GM18526 (cell line): ENCODE results near the gene MBD3L5.
A peak's percentile ranks its signal among the peaks of the same experiment; 100 is the strongest.
"Not testable (repeated sequence)": the region's sequence is repeated elsewhere in the genome, so short reads cannot be mapped to it uniquely, and the experiment has no call there.

Source experiments
- POLR2A ChIP-seq: IDR thresholded peaks from 3 replicates; pipeline ENCODE4 v1.6.1; 2011; ENCODE audit not compliant: insufficient read length; ENCODE audit errors: extremely low read depth

MBD3L5 gene

GRCh38 chr19:7040079-7040478 lies 9.7 kb downstream of the MBD3L5 start, which contains the start of gene MBD3L4:
Gene MBD3L4, minus strand, starts transcription at chr19:7040179. Its CDS starts 35 bp downstream, at chr19:7040144.
- TF ChIP-seq POLR2A, result not testable (repeated sequence)

GRCh38 chr19:7049021-7049420 lies 18.6 kb downstream of the MBD3L5 start, which contains the start of gene MBD3L2:
Gene MBD3L2, plus strand, starts transcription at chr19:7049321. Its CDS starts 53 bp downstream, at chr19:7049374.
- TF ChIP-seq POLR2A, result not testable (repeated sequence)

DNA sequence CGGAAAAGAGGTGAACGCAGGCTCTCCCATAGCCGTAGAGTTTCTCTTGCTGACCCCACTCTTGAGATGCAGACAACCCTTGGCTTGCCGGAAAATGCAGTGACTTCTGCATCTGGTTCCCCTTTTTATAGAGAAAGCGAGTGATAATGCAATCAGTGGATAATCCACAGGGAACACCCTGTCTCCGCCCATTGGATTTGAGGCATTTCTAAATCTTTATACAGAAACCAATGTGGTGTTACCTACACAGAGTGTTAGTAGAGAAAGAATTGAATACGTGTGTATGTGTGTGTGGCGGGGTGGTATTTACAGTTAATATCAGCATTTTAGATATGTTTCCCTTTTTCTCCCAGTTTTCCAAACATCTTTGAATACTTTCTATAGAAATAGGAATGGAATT lies 28.2 kb downstream of the MBD3L5 start, which contains the start of gene MBD3L3:
TSS of gene MBD3L3 (minus strand) at position 101 of the 400 bp plus-strand sequence. CDS start at position 30, 71 bp downstream.
- not testable (repeated sequence) for TF ChIP-seq POLR2A

DNA sequence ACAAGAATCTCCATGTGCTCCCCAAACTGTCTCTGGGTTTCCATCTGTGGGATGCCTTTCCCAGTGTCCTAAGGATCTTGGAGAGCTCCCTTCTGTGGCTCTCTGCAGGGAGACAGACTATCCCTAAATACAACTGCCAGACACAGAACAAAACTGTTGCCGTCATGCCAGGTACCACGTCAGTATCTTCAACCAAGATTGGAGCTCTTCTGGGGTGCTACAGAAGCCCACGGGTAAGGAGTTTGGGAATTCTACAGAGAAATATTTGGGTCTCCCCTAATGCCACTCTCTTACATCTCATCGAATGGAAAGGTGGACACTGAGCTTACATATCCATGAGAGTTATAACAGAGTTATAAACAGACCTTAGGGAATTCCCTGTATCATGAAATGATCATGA lies 33.0 kb downstream of the MBD3L5 start:
- TF ChIP-seq POLR2A, result no peak

DNA sequence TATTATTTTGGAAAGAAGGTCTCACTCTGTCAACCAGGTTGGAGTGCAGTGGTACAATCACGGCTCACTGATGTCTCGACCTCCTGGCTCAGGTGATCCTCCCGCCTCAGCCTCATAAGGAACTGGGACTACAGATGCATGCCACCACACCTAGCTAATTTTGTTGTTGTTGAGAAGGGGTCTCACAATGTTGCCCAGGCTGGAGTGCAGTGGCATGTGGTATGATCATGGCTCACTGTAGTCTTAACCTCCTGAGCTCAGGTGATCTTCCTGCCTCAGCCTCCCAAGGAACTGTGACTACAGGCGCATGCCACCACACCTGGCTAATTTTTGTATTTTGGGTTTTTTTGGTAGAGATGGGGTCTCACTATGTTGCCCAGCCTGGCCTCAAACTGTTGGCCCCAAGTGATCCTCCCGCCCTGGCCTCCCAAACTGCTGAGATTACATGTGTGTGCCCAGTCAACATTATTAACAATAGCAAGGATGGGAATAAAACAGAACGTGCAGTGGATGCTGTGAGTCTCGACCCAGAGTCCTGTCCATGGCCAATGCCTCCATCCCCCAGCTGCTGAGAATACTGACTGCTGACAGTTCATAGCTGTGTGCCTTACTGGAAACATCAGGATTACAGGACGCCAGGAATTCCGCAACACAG lies 33.5 kb downstream of the MBD3L5 start:
- no peak for TF ChIP-seq POLR2A

GRCh38 chr19:7067716-7068115 lies 37.3 kb downstream of the MBD3L5 start:
- TF ChIP-seq POLR2A, result no peak

GRCh38 chr19:7068599-7068998 lies 38.2 kb downstream of the MBD3L5 start:
- TF ChIP-seq POLR2A, result no peak

DNA sequence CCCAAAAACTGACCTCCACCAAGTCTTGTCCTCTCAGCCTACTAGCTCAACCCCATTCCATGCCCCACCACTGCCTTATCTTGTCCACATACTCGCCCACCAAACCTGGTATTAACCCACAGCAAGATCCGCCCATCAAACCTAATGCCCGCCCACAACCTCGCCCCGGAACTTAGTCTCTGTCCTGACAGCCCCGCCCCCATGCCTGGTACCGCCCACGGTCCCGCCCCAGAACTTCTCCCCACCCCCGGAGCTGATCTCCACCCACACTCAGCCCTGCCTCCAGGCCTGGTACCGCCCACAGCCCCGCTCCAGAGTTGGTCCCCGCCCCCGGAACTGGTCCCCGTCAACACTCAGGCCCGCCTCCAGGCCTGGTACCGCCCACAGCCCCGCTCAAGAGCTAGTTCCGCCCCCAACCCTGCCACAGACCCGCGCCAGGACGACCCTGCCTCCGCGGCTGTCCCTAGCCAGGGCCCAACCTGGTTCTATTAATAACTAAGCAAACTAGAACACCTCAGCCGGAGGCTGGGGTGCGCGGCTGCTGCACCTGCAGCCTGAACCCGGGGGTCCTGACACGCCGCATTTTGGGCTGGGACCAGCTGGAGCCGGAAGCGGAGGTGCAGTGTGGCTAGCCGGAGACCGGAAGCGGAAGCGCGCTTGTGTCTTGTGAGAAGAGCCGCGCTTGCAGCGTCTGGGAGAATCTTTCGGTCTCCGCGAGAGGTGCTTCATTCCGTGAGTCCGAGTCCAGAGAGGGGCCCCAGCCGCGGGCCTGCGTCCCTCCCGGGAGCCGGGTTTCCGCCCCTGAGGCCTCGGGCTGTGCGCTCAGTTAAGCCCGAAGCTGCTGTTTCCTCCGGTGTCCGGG lies 38.9 kb downstream of the MBD3L5 start, which contains the start of gene ZNF557:
TSS of gene ZNF557 (plus strand) at position 662 of the 862 bp plus-strand sequence. CDS start 5,372 bp downstream, outside the sequence.
- TF ChIP-seq POLR2A, result peak; percentile 86

- no peak for TF ChIP-seq POLR2A
Measured at GRCh38 chr19:7069904-7070226, 39.5 kb downstream of the MBD3L5 start.

DNA sequence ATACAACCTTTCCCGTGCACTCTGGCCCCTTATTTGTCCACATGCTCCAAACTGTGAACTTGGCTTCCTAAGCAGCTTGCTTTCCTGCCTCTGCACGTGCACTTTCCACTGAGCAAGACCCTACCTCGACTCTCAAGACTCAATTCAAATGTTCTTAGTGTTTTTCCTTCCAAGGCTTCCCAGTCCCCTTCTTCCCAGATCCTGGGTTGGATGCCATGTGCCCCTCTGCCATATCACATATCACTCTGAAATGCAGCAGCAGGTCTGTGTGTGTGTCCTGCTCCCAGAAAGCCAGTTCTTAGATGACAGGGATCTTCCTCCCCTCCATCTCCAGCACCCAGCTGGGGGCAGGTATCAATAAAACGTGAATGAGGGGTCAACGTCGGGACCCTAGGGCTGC lies 42.2 kb downstream of the MBD3L5 start:
- no peak for TF ChIP-seq POLR2A

GRCh38 chr19:7074705-7075282 lies 44.4 kb downstream of the MBD3L5 start:
- TF ChIP-seq POLR2A, result no peak

GRCh38 chr19:7076151-7076550 lies 45.8 kb downstream of the MBD3L5 start:
- TF ChIP-seq POLR2A, result no peak

DNA sequence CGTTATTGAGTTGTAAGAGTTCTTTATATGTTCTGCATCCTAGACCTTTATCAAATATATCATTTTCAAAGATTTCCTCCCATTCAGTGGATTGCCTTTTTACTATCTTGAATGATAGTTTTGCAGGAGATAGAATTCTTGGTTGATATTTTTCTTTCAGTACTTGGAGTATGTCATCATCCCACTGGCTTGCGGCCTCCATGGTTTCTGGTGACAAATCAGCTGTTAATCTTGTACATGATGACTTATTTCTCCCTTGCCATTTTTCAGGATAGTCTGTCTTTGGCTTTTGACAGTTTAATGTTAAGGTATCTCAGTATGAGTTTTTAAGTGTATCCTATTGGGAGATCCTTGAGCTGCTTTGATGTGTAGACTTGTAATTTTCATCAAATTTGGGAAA lies 47.6 kb downstream of the MBD3L5 start:
- no peak for TF ChIP-seq POLR2A
